GM12878 (cell line): ENCODE data around the gene IGF1R. TPM values are rescaled to one million over a fixed set of nuclear protein-coding genes. Genes with fewer than 3 reads are reported as not detected.

Experiments used
- BACH1 ChIP-seq: fragments of 450-650 bp; IDR thresholded peaks from 2 replicates; pipeline ENCODE4 v1.6.1; 2017; ENCODE audit warnings: mild to moderate bottlenecking, borderline replicate concordance
- HCFC1 ChIP-seq: fragments of 150-350 bp; IDR thresholded peaks from 2 replicates; pipeline ENCODE4 v1.6.1; 2014; ENCODE audit warnings: low read length
- KDM1A ChIP-seq: fragments of 200-600 bp; sonication (generic); IDR thresholded peaks from 2 replicates; pipeline ENCODE4 v1.6.1; 2016; ENCODE audit warnings: borderline replicate concordance
- MTA2 ChIP-seq: fragments of 450-650 bp; IDR thresholded peaks from 2 replicates; pipeline ENCODE4 v1.6.1; 2016; ENCODE audit warnings: low read depth, mild to moderate bottlenecking, moderate library complexity
- RELA ChIP-seq: fragments of 450-650 bp; IDR thresholded peaks from 2 replicates; pipeline ENCODE4 v1.8.0; 2014; ENCODE audit warnings: borderline replicate concordance; ENCODE audit not compliant: partially characterized antibody
- SREBF2 ChIP-seq: IDR thresholded peaks from 2 replicates; pipeline ENCODE4 v1.6.1; 2012; ENCODE audit warnings: mild to moderate bottlenecking, low read length
- TCF3 ChIP-seq: IDR thresholded peaks from 2 replicates; pipeline ENCODE4 v1.6.1; 2012; ENCODE audit warnings: low read depth, mild to moderate bottlenecking, low read length, borderline replicate concordance; ENCODE audit not compliant: insufficient read depth
- ZNF24 ChIP-seq: fragments of 450-650 bp; IDR thresholded peaks from 2 replicates; pipeline ENCODE4 v1.6.1; 2017; ENCODE audit warnings: antibody characterized with exemption, mild to moderate bottlenecking
- polyA plus RNA-seq, 11 experiments: library from polyadenylated mRNA; depleted of rRNA in 4 of 11; unstranded in 6 of 11; stranded (reverse) in 5 of 11; fragments of >200 nt; fragmentation: Nextera tagmentation in 4 of 11; fragmentation: Illumina TruSeq in 1 of 11; extraction: Ambion mirVana in 4 of 11; extraction: Trizol in 1 of 11; gene quantifications; 1 replicate in 1 of 11; 2 replicates in 10 of 11; pipeline versions ENCODE4 v1.2.1 to v1.2.3, GENCODE V29; 2011 to 2016; ENCODE audit warnings: inconsistent platforms in 2 of 11, missing spikeins in 2 of 11, low read depth in 1 of 11
- total RNA-seq, 4 experiments: library from RNA; depleted of rRNA in 3 of 4; stranded (reverse); fragments of >200 nt in 3 of 4; fragmentation: Illumina TruSeq in 1 of 4; extraction: Trizol in 1 of 4; gene quantifications; 2 replicates each; pipeline versions ENCODE4 v1.2.1 to v1.2.3, GENCODE V29; 2013 to 2021
- TF ChIP-seq, protein P1 (sequence below): fragments of 450-650 bp; IDR thresholded peaks from 2 replicates; pipeline ENCODE4 v1.6.1; 2017; ENCODE audit warnings: mild to moderate bottlenecking
- TF ChIP-seq, protein P2 (sequence below): fragments of 150-350 bp; IDR thresholded peaks from 2 replicates; pipeline ENCODE4 v1.6.1; 2014; ENCODE audit warnings: mild to moderate bottlenecking, low read depth, low read length

Gene IGF1R
- total and polyA plus RNA-seq, 10 of the 15 experiments (the other 5 are each of a cell fraction or from before 2014, with no cell fraction given): 0.03 to 2.7 (median 0.66) TPM

- TF ChIP-seq, protein P1, sequence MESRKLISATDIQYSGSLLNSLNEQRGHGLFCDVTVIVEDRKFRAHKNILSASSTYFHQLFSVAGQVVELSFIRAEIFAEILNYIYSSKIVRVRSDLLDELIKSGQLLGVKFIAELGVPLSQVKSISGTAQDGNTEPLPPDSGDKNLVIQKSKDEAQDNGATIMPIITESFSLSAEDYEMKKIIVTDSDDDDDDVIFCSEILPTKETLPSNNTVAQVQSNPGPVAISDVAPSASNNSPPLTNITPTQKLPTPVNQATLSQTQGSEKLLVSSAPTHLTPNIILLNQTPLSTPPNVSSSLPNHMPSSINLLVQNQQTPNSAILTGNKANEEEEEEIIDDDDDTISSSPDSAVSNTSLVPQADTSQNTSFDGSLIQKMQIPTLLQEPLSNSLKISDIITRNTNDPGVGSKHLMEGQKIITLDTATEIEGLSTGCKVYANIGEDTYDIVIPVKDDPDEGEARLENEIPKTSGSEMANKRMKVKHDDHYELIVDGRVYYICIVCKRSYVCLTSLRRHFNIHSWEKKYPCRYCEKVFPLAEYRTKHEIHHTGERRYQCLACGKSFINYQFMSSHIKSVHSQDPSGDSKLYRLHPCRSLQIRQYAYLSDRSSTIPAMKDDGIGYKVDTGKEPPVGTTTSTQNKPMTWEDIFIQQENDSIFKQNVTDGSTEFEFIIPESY: no peak
- no peak for TF ChIP-seq HCFC1
- TF ChIP-seq TCF3: no peak
- TF ChIP-seq BACH1: no peak
- TF ChIP-seq, protein P2, sequence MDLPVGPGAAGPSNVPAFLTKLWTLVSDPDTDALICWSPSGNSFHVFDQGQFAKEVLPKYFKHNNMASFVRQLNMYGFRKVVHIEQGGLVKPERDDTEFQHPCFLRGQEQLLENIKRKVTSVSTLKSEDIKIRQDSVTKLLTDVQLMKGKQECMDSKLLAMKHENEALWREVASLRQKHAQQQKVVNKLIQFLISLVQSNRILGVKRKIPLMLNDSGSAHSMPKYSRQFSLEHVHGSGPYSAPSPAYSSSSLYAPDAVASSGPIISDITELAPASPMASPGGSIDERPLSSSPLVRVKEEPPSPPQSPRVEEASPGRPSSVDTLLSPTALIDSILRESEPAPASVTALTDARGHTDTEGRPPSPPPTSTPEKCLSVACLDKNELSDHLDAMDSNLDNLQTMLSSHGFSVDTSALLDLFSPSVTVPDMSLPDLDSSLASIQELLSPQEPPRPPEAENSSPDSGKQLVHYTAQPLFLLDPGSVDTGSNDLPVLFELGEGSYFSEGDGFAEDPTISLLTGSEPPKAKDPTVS: no peak
- no peak for TF ChIP-seq ZNF24
- TF ChIP-seq KDM1A: no peak
- TF ChIP-seq RELA: no peak
- no peak for TF ChIP-seq SREBF2
- TF ChIP-seq MTA2: no peak
Observed at GRCh38 chr15:98860281-98861041, 212.1 kb downstream of the IGF1R start (continued).
